Breast epithelium (tissue), 4 donors: ENCODE results near the gene CHCHD10. TPM values are rescaled to one million over a fixed set of nuclear protein-coding genes. Genes with fewer than 3 reads are reported as not detected.

ENCODE experiments used
- DNase-seq, 2 donors: peaks; one replicate each; pipeline ENCODE4 v3.0.0-alpha.2; 2019; ENCODE audit warnings: low spot score in 2 of 2
- H3K27ac ChIP-seq, 2 donors: fragments of 200-600 bp; sonication (generic) in 1 of 2; one replicate each; pipeline ENCODE4 v1.5.1; 2016 to 2019; ENCODE audit warnings: mild to moderate bottlenecking in 1 of 2
- H3K27me3 ChIP-seq, 2 donors: fragments of 200-600 bp; sonication (generic) in 1 of 2; one replicate each; pipeline versions ENCODE4 v1.5.1 to v1.6.0; 2017 to 2019; ENCODE audit warnings: control low read depth in 1 of 2, mild to moderate bottlenecking in 1 of 2
- H3K36me3 ChIP-seq: fragments of 200-600 bp; one replicate; pipeline ENCODE4 v1.5.1; 2019
- H3K4me1 ChIP-seq, 2 donors: fragments of 200-600 bp; sonication (generic); one replicate each; pipeline ENCODE4 v1.5.1; 2016 to 2019; ENCODE audit warnings: control low read depth in 1 of 2
- H3K4me3 ChIP-seq, 3 donors: fragments of 200-600 bp; sonication (generic); 1 replicate in 2 of 3; 2 replicates in 1 of 3; pipeline ENCODE4 v1.5.1; 2016 to 2019; ENCODE audit warnings: mild to moderate bottlenecking in 3 of 3, moderate library complexity in 2 of 3
- H3K9me3 ChIP-seq, 2 donors: fragments of 200-600 bp; sonication (generic) in 1 of 2; one replicate each; pipeline ENCODE4 v1.5.1; 2016 to 2019; ENCODE audit warnings: control low read depth in 1 of 2
- CTCF ChIP-seq, 3 donors: fragments of 450-650 bp; IDR thresholded peaks; one replicate each; pipeline ENCODE4 v1.5.1; 2016 to 2017; ENCODE audit warnings: antibody characterized with exemption in 3 of 3, mild to moderate bottlenecking in 3 of 3, moderate library complexity in 3 of 3
- POLR2A ChIP-seq: fragments of 450-650 bp; IDR thresholded peaks from one replicate; pipeline ENCODE4 v1.6.1; 2016; ENCODE audit warnings: antibody characterized with exemption, mild to moderate bottlenecking, moderate library complexity
- POLR2AphosphoS5 ChIP-seq, 3 donors: sonication (generic); formaldehyde crosslinking; IDR thresholded peaks; one replicate each; pipeline ENCODE4 v1.6.1; 2017; ENCODE audit warnings: antibody characterized with exemption in 3 of 3
- intact Hi-C: fragments of 100-400 bp; cut with DNase I; formaldehyde crosslinking; loops from one replicate; pipeline ENCODE4 v1.15.1; 2023; ENCODE audit warnings: low total_unique reads
- total RNA-seq, 3 donors: library from RNA; depleted of rRNA; stranded (reverse); fragments of >200 nt; gene quantifications; one replicate each; pipeline ENCODE4 v1.1.0, GENCODE V29; 2016

Gene CHCHD10
- total RNA-seq, 3 donors from 2014 or later: 5.6 to 22.8 (median 21.4) TPM

GRCh38 chr22:23791738-23792645, 24.2 kb upstream of the CHCHD10 start:
- H3K36me3 ChIP-seq: no peaks in the 10 kb centered on the region

GRCh38 chr22:23790819-23791737, 23.3 kb upstream of the CHCHD10 start:
- H3K27ac ChIP-seq: peak overlapping the region; percentile 65 to 72
- H3K27me3 ChIP-seq: no peaks in the 10 kb centered on the region
- TF ChIP-seq POLR2AphosphoS5 (IDR thresholded peaks at IDR 0.05) (peak in 1 of 3 donors; percentile 41), POLR2A (no peak), CTCF (IDR thresholded peaks at IDR 0.05) (no peak)
- H3K36me3 ChIP-seq: no peaks in the 10 kb centered on the region
- peaks cover 3 to 4% of the 10 kb centered on the region in 2 donors for H3K4me1 ChIP-seq
- intact Hi-C loops: no loop called here
- DNase-seq: no peak
- no peak overlapping the region for H3K4me3 ChIP-seq
- H3K9me3 ChIP-seq: no peaks in the 10 kb centered on the region

More at GRCh38 chr22:23791738-23792645, 24.2 kb upstream of the CHCHD10 start:
- H3K4me3 ChIP-seq: no peak overlapping the region
- H3K27me3 ChIP-seq: no peaks in the 10 kb centered on the region
- H3K9me3 ChIP-seq: no peaks in the 10 kb centered on the region
- H3K4me1 ChIP-seq: no peaks in the 10 kb centered on the region
- intact Hi-C loops: no loop called here
- H3K27ac ChIP-seq: peak overlapping the region; percentile 65 to 72
- no peak for TF ChIP-seq CTCF (IDR thresholded peaks at IDR 0.05)
- TF ChIP-seq POLR2A: no peak
- no peak for TF ChIP-seq POLR2AphosphoS5 (IDR thresholded peaks at IDR 0.05)
- no peak for DNase-seq

GRCh38 chr22:23789638-23790037, 21.9 kb upstream of the CHCHD10 start:
- H3K4me1 ChIP-seq: peaks cover 3 to 5% of the 10 kb centered on the region in 2 donors
- no peak for DNase-seq
- no peaks in the 10 kb centered on the region for H3K27me3 ChIP-seq
- peak overlapping the region in 1 of 2 donors; percentile 2 for H3K27ac ChIP-seq
- intact Hi-C loops: no loop called here
- H3K4me3 ChIP-seq: no peak overlapping the region
- TF ChIP-seq POLR2AphosphoS5 (IDR thresholded peaks at IDR 0.05) (no peak), POLR2A (no peak), CTCF (IDR thresholded peaks at IDR 0.05) (no peak)
- H3K36me3 ChIP-seq: no peaks in the 10 kb centered on the region
- no peaks in the 10 kb centered on the region for H3K9me3 ChIP-seq

- Histone ChIP-seq H3K27ac (peak overlapping the region in 1 of 2 donors; percentile 2), H3K4me1 (peaks cover 3 to 5% of the 10 kb centered on the region in 2 donors), H3K27me3 (no peaks in the 10 kb centered on the region), H3K9me3 (no peaks in the 10 kb centered on the region), H3K4me3 (no peak overlapping the region), H3K36me3 (no peaks in the 10 kb centered on the region)
- TF ChIP-seq CTCF (IDR thresholded peaks at IDR 0.05) (no peak), POLR2A (no peak), POLR2AphosphoS5 (IDR thresholded peaks at IDR 0.05) (no peak)
- intact Hi-C loops: no loop called here
- DNase-seq: no peak
Measured at GRCh38 chr22:23789121-23789520, 21.3 kb upstream of the CHCHD10 start.
